DMS 273 (cell line): ENCODE data around the gene WWTR1.

Experiments
- DNase-seq: peaks from one replicate; lab custom pipeline; 2025; ENCODE audit not compliant: unreplicated experiment; lab: John Stamatoyannopoulos, UW

The WWTR1 gene

GRCh38 chr3:149502438-149502837 is 155.4 kb downstream of the WWTR1 start:
- DNase-seq = no peak

DNA sequence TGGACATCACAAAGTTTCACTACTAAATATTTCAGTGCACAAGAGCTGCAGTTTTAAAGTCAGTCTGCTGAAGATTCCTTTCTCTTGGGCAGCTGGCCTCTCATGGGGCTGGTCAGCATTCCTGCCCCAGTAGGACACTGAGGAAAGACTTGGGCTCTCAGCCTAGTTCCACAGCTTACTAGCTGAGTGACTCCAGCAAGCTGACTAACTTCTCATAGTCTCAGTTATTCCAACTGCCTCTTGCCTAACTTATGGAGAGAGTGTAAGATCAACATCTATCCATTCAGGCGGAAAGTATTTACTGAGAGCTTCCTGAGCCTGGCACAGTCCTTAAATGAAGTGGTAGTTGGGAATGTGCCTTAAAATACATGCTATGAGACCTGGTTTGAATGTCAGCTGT is 156.3 kb downstream of the WWTR1 start:
- DNase-seq = no peak

GRCh38 chr3:149497966-149498670 is 159.7 kb downstream of the WWTR1 start:
- no peak for DNase-seq

GRCh38 chr3:149496891-149497290 is 160.9 kb downstream of the WWTR1 start:
- no peak for DNase-seq

- no peak for DNase-seq
Observed at GRCh38 chr3:149495581-149496125, 162.2 kb downstream of the WWTR1 start.

GRCh38 chr3:149494759-149495580 is 162.9 kb downstream of the WWTR1 start:
- peak; percentile 46 for DNase-seq

GRCh38 chr3:149494022-149494758 is 163.6 kb downstream of the WWTR1 start:
- peak; percentile 91 for DNase-seq

- DNase-seq = no peak
Observed at GRCh38 chr3:149493315-149494021, 164.4 kb downstream of the WWTR1 start.

GRCh38 chr3:149490260-149490971 is 167.4 kb downstream of the WWTR1 start:
- no peak for DNase-seq

DNA sequence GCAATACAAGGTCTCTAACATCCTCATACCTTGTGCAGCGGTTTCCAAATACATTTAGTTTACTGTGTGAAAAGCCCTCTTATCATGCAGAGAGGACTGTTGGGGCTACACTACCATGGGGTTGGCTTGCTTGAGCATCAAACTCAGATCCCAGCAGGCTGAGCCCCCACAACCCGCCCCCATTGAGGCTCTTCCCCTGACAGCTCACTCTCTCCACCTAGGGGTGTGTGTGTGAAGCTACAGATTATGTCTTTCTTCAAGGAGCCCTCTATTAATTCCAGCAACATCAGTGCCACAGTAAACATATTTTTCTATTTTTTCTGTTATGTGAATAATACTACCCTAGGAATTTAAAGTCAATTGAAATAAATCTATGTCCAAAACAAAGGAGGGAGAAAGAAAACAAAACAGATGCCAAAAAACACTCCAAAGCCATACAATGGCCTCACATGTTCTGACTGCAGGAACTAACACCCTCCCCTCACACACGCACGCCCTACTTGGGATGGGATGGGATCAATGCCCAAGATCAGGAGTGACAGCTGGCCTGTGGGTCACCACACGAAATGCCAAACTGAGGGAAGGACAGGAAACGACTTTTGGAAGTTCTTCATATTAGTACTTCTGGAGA is 168.7 kb downstream of the WWTR1 start:
- peak; percentile 52 for DNase-seq

- DNase-seq = peak; percentile 73
Observed at GRCh38 chr3:149487598-149488197, 170.1 kb downstream of the WWTR1 start.

- DNase-seq = no peak
Observed at GRCh38 chr3:149486726-149487125, 171.1 kb downstream of the WWTR1 start.

DNA sequence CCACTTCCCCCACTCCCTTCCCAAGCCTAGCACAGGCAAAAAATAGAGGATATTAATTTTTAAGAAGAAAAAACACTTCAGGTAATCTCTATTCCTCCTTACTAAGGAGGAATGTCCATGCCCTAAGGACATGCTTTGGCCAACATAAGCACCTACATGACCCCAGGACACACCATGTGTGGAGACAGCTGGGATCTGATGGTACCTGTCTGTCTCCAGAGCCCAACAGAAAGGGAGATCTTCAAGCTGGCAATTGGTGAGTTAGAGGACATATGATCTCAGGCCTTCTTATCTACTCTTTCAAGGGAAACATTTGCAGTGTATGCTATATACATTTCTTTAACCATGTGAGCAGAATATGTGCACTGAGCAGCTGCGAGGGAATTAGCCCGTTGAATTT is 176.3 kb downstream of the WWTR1 start:
- DNase-seq = no peak

GRCh38 chr3:149481056-149481455 is 176.8 kb downstream of the WWTR1 start:
- DNase-seq = no peak

DNA sequence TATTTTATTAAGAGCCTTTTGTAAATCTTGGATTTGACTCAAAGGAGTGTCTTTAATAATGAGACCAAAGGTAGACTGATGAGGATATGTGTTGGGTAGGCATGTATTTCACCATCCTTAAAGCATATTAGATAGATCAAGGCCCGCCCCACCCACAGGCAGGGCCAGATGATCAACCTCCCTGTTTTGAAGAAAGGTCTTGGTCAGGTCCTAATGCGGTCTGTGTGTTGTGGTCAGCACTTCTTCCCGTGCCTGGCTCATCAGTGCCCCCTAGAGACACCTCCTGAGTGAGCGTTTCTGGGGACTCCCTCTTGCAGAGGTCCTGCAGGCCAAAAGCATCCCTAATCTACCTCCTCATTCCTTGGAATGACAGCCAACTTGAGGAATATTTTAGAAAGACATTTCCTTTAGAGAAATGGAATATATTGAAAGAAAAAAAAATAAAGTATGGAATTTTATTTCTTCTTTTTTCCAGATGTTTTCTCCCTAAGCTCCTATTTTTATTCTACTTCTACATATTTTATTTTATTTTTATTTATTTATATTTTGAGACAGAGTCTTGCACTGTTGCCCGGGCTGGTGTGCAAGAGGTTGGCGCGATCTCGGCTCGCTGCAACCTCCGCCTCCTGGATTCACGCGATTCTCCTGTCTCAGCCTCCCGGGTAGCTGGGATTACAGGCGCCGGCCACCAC is 177.4 kb downstream of the WWTR1 start:
- DNase-seq = peak; percentile 88

GRCh38 chr3:149479621-149480325 is 178.1 kb downstream of the WWTR1 start:
- DNase-seq = no peak

DNA sequence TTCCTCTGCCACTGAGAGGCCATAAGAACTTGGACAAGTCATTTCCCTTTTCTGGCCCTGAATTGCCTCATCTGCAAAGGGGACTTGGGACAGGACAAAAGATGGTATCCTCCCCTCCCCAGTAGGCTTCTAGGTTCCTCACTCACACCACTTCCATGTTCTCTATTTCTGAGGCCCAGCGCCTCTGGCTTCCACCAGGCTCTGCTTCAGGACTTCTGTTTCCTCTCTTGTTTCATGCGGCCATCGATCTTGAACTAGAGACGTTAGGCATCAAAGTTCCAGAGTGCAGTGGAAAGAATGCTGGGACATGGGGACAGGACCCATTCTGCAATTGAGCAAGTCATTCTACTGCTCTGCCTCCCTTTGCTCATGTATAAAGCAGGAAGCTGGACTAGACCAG is 181.6 kb downstream of the WWTR1 start:
- DNase-seq = no peak

DNA sequence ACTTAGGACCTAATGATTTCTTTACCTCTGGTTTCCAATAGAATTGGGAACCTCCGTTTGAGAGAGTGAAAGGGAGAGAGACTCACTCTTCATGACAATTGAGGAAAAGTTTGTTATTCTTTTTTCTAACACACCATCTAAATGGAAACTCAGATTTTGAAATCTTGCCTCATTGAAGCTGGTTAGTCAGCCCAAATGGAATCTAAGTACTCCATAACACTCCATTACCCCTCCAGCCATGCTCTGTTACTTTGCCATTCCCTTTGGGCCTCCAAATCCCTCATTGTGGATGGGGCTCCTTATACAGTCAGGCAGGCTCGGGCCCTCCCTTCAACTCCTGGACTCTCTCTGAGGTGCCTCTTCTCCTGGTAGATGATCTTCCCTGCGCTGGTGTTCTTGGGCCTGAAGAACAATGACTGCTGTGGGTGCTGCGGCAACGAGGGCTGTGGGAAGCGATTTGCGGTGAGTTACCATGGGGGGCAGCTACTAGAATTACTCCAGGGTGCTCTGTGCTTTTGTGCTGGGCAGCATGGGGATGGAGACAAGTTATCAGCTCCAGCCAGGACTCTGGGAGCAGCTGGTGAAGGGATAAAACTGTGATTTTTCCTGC is 182.3 kb downstream of the WWTR1 start:
- DNase-seq = no peak
